Ishikawa (cell line): ENCODE data around the gene STXBP3.

ENCODE experiments used
- CEBPB ChIP-seq: IDR thresholded peaks from 2 replicates; pipeline ENCODE4 v1.6.1; 2012
- CREB1 ChIP-seq: IDR thresholded peaks from 2 replicates; pipeline ENCODE4 v1.6.1; 2012; ENCODE audit warnings: low read depth
- EGR1 ChIP-seq: IDR thresholded peaks from 2 replicates; pipeline ENCODE4 v1.6.1; 2012
- EP300 ChIP-seq: IDR thresholded peaks from 2 replicates; pipeline ENCODE4 v1.6.1; 2012; ENCODE audit warnings: borderline replicate concordance
- FOXM1 ChIP-seq: IDR thresholded peaks from 2 replicates; pipeline ENCODE4 v1.6.1; 2012; ENCODE audit warnings: low read depth, borderline replicate concordance
- MAX ChIP-seq: IDR thresholded peaks from 2 replicates; pipeline ENCODE4 v1.6.1; 2012
- NFIC ChIP-seq: IDR thresholded peaks from 2 replicates; pipeline ENCODE4 v1.6.1; 2012
- RAD21 ChIP-seq: IDR thresholded peaks from 2 replicates; pipeline ENCODE4 v1.6.1; 2012; ENCODE audit warnings: low read depth
- REST ChIP-seq: IDR thresholded peaks from 2 replicates; pipeline ENCODE4 v1.6.1; 2012; ENCODE audit warnings: low read depth, mild to moderate bottlenecking
- TAF1 ChIP-seq: IDR thresholded peaks from 2 replicates; pipeline ENCODE4 v1.6.1; 2012; ENCODE audit warnings: low read depth, mild to moderate bottlenecking
- TCF12 ChIP-seq: IDR thresholded peaks from 2 replicates; pipeline ENCODE4 v1.6.1; 2012; ENCODE audit warnings: low read depth
- TEAD4 ChIP-seq: IDR thresholded peaks from 2 replicates; pipeline ENCODE4 v1.6.1; 2012
- USF1 ChIP-seq: IDR thresholded peaks from 2 replicates; pipeline ENCODE4 v1.6.1; 2012
- YY1 ChIP-seq: IDR thresholded peaks from 2 replicates; pipeline ENCODE4 v1.6.1; 2012; ENCODE audit warnings: low read depth
- ZBTB7A ChIP-seq: IDR thresholded peaks from 2 replicates; pipeline ENCODE4 v1.6.1; 2012; ENCODE audit warnings: low read depth

Gene STXBP3

GRCh38 chr1:108746382-108747170 is at the start of gene STXBP3:
STXBP3 (plus strand) TSS chr1:108746674; CDS start chr1:108746738, 64 bp downstream.
- TF ChIP-seq TEAD4 (peak; percentile 48), EGR1 (no peak), FOXM1 (no peak), EP300 (no peak), MAX (peak; percentile 94), CEBPB (no peak), REST (no peak), NFIC (peak; percentile 11; the same call in 1 of the 2 replicates), USF1 (0 out of 2 replicates have a peak, but pooled peaks have one; percentile 4), TAF1 (peak; percentile 91), ZBTB7A (no peak; the same call in 1 of the 2 replicates), YY1 (peak; percentile 91), CREB1 (peak; percentile 89), RAD21 (peak; percentile 51; the same call in 1 of the 2 replicates), TCF12 (no peak)

GRCh38 chr1:108699375-108700332 is 46.8 kb upstream of the STXBP3 start:
- TF ChIP-seq USF1 (no peak), CREB1 (no peak)

- TF ChIP-seq RAD21 (no peak), USF1 (no peak), REST (no peak), EGR1 (no peak), ZBTB7A (no peak), TAF1 (no peak), TCF12 (no peak), TEAD4 (no peak), FOXM1 (no peak), MAX (no peak), CEBPB (no peak), NFIC (no peak), CREB1 (no peak), EP300 (no peak)
Measured at GRCh38 chr1:108701176-108701849, 45.2 kb upstream of the STXBP3 start.

- TF ChIP-seq FOXM1 (no peak), NFIC (no peak), ZBTB7A (no peak), YY1 (no peak), USF1 (no peak), REST (no peak), CEBPB (no peak), TEAD4 (no peak), TCF12 (no peak), CREB1 (no peak), EGR1 (no peak), EP300 (no peak), RAD21 (no peak), TAF1 (no peak), MAX (no peak)
Measured at GRCh38 chr1:108703939-108704338, 42.5 kb upstream of the STXBP3 start.
